ENCODE data around the gene ADAM12.

The ADAM12 gene

DNA sequence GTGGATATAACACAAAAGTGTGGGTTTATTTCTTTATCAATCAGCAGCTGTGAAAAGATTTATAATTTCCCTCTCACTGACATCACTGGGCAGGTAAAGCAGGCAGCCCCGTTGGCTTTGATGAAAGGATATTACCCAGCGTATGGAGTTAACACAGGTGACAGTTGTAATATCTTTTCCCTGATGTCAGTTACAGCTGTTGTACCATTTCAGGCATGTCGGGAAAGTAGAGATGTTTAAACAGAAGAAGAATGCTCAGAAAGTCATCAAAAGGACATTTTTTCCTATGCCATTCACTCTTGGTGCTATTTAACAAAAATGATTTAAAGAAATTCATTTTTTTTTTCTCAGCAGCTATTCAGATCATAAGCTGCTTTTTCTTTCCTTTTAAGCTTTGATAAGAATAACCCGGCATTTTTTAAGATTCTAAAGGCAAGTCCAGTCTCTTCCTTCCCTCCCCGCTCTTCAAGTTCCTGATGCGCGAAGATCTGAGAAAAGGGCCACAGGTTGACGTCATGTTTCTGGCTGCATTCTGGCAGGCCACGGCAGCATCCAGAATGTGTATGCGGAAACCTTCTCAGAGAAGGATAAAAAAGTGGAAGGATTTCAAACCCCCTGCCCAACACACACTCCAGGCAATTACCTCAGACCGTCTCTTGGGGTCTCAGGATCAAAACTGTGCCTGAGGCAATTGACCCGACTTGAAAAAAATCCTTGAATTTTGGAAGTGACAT lies 32.5 kb upstream of the ADAM12 start:
- DNase-seq (no peak), ATAC-seq (ENCODE audit: insufficient read depth, low read depth) (no peak)
- H2AFZ ChIP-seq (ENCODE audit: low read depth, low read length) = no peak overlapping the region
- no peaks in the 10 kb centered on the region for H3K79me2 ChIP-seq (ENCODE audit: insufficient read depth, low read length)
- no peaks in the 10 kb centered on the region for H3K9me3 ChIP-seq (ENCODE audit: insufficient read depth, low read length, severe bottlenecking)
- H4K20me1 ChIP-seq (ENCODE audit: insufficient read depth, low read length) = no peaks in the 10 kb centered on the region
- H3K4me2 ChIP-seq (ENCODE audit: insufficient read depth, low read length) = no peak overlapping the region
- H3K4me1 ChIP-seq (ENCODE audit: insufficient read depth, low read length) = no peaks in the 10 kb centered on the region
- no peaks in the 10 kb centered on the region for H3K36me3 ChIP-seq (ENCODE audit: insufficient read depth, low read length)
- TF ChIP-seq, protein P1, sequence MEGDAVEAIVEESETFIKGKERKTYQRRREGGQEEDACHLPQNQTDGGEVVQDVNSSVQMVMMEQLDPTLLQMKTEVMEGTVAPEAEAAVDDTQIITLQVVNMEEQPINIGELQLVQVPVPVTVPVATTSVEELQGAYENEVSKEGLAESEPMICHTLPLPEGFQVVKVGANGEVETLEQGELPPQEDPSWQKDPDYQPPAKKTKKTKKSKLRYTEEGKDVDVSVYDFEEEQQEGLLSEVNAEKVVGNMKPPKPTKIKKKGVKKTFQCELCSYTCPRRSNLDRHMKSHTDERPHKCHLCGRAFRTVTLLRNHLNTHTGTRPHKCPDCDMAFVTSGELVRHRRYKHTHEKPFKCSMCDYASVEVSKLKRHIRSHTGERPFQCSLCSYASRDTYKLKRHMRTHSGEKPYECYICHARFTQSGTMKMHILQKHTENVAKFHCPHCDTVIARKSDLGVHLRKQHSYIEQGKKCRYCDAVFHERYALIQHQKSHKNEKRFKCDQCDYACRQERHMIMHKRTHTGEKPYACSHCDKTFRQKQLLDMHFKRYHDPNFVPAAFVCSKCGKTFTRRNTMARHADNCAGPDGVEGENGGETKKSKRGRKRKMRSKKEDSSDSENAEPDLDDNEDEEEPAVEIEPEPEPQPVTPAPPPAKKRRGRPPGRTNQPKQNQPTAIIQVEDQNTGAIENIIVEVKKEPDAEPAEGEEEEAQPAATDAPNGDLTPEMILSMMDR (IDR thresholded peaks at IDR 0.05; ENCODE audit: borderline replicate concordance, extremely low read depth, low read length, poor library complexity, severe bottlenecking) = no peak
- TF ChIP-seq EZH2 (IDR thresholded peaks at IDR 0.05; ENCODE audit: borderline replicate concordance, low read depth, low read length, severe bottlenecking) = no peak
- H3K27ac ChIP-seq (ENCODE audit: low read length) = no peak overlapping the region
- H3K9ac ChIP-seq (ENCODE audit: low read depth, low read length) = no peak overlapping the region
- no peak overlapping the region for H3K4me3 ChIP-seq (ENCODE audit: low read depth in 1 of 2, low read length in 2 of 2)
- H3K27me3 ChIP-seq (ENCODE audit: insufficient read depth, low read length, poor library complexity) = no peaks in the 10 kb centered on the region

DNA sequence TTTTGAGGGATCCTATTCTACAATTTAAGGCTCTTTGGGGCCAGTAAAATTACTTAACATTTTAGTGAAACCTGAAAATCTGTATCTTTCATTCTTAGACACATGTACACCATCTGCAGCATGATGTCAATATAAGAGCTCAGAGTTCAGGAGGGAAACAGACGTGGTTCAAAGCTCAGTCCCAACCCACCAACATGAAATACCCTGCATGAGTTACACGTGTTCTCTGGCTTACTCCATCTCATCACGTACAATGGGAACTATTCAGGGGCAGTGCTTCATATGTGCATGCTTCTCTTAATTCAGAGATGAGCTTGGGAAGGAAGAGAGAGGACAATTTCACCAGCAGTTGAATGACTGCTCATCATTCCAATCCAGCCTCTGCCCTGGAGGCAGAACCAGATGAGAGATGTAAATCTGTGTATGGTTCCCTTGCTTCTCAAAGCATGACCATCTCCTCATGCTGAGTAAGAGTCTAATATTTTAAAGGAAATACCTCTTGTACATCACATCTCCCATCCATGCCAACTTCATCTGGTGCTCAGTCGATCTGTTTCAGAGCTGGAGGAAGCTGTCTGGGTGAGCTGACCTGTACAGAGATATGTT lies 29.0 kb upstream of the ADAM12 start:
- Histone ChIP-seq H3K27me3 (ENCODE audit: insufficient read depth, low read length, poor library complexity) (peaks cover 5% of the 10 kb centered on the region), H3K9ac (ENCODE audit: low read depth, low read length) (no peak overlapping the region)

GRCh38 chr10:126409821-126410220 lies 21.5 kb upstream of the ADAM12 start:
- no peak for DNase-seq
- H3K4me1 ChIP-seq (ENCODE audit: insufficient read depth, low read length) = no peaks in the 10 kb centered on the region

More for the DNA sequence above, 29.0 kb upstream of the ADAM12 start:
- Histone ChIP-seq H3K4me1 (ENCODE audit: insufficient read depth, low read length) (no peaks in the 10 kb centered on the region), H2AFZ (ENCODE audit: low read depth, low read length) (no peak overlapping the region), H4K20me1 (ENCODE audit: insufficient read depth, low read length) (no peaks in the 10 kb centered on the region), H3K4me3 (ENCODE audit: low read depth in 1 of 2, low read length in 2 of 2) (no peak overlapping the region), H3K36me3 (ENCODE audit: insufficient read depth, low read length) (no peaks in the 10 kb centered on the region), H3K27ac (ENCODE audit: low read length) (no peak overlapping the region), H3K79me2 (ENCODE audit: insufficient read depth, low read length) (no peaks in the 10 kb centered on the region), H3K9me3 (ENCODE audit: insufficient read depth, low read length, severe bottlenecking) (no peaks in the 10 kb centered on the region), H3K4me2 (ENCODE audit: insufficient read depth, low read length) (no peak overlapping the region)
- ATAC-seq (ENCODE audit: insufficient read depth, low read depth) = no peak
- DNase-seq = no peak
- TF ChIP-seq, protein P1 (IDR thresholded peaks at IDR 0.05; ENCODE audit: borderline replicate concordance, extremely low read depth, low read length, poor library complexity, severe bottlenecking) = no peak
- no peak for TF ChIP-seq EZH2 (IDR thresholded peaks at IDR 0.05; ENCODE audit: borderline replicate concordance, low read depth, low read length, severe bottlenecking)

More at GRCh38 chr10:126409821-126410220, 21.5 kb upstream of the ADAM12 start:
- Histone ChIP-seq H4K20me1 (ENCODE audit: insufficient read depth, low read length) (no peaks in the 10 kb centered on the region), H3K4me3 (ENCODE audit: low read depth in 1 of 2, low read length in 2 of 2) (no peak overlapping the region), H2AFZ (ENCODE audit: low read depth, low read length) (no peak overlapping the region), H3K27ac (ENCODE audit: low read length) (no peak overlapping the region), H3K79me2 (ENCODE audit: insufficient read depth, low read length) (no peaks in the 10 kb centered on the region), H3K36me3 (ENCODE audit: insufficient read depth, low read length) (no peaks in the 10 kb centered on the region), H3K4me2 (ENCODE audit: insufficient read depth, low read length) (no peak overlapping the region), H3K9me3 (ENCODE audit: insufficient read depth, low read length, severe bottlenecking) (no peaks in the 10 kb centered on the region), H3K9ac (ENCODE audit: low read depth, low read length) (no peak overlapping the region), H3K27me3 (ENCODE audit: insufficient read depth, low read length, poor library complexity) (peaks cover 5% of the 10 kb centered on the region)
- TF ChIP-seq EZH2 (IDR thresholded peaks at IDR 0.05; ENCODE audit: borderline replicate concordance, low read depth, low read length, severe bottlenecking) = no peak
- TF ChIP-seq, protein P1 (IDR thresholded peaks at IDR 0.05; ENCODE audit: borderline replicate concordance, extremely low read depth, low read length, poor library complexity, severe bottlenecking) = no peak
- ATAC-seq (ENCODE audit: insufficient read depth, low read depth) = no peak
